22Rv1 (cell line): ENCODE data around the gene HTT.

Experiments
- H3K27ac ChIP-seq: fragments of 450-650 bp; 2 replicates; pipeline ENCODE4 v1.5.1; 2017
- CTCF ChIP-seq: fragments of 450-650 bp; IDR thresholded peaks from 2 replicates; pipeline ENCODE4 v1.5.1; 2017; ENCODE audit warnings: mild to moderate bottlenecking
- ZFX ChIP-seq: fragments of 450-650 bp; IDR thresholded peaks from 2 replicates; pipeline ENCODE4 v1.6.1; 2017; ENCODE audit warnings: antibody characterized with exemption, borderline replicate concordance

HTT gene

GRCh38 chr4:3124070-3124767 is 49.7 kb downstream of the HTT start:
- H3K27ac ChIP-seq: no peak overlapping the region
- TF ChIP-seq ZFX (no peak), CTCF (no peak)

- TF ChIP-seq CTCF (no peak), ZFX (no peak)
- no peak overlapping the region for H3K27ac ChIP-seq
Observed at GRCh38 chr4:3127112-3127511, 52.6 kb downstream of the HTT start.

GRCh38 chr4:3128058-3128457 is 53.6 kb downstream of the HTT start:
- TF ChIP-seq CTCF (no peak), ZFX (no peak)

GRCh38 chr4:3128976-3129375 is 54.5 kb downstream of the HTT start:
- no peak overlapping the region for H3K27ac ChIP-seq
- TF ChIP-seq ZFX (no peak), CTCF (no peak)

More at GRCh38 chr4:3128058-3128457, 53.6 kb downstream of the HTT start:
- no peak overlapping the region for H3K27ac ChIP-seq

GRCh38 chr4:3130201-3130600 is 55.7 kb downstream of the HTT start:
- no peak overlapping the region for H3K27ac ChIP-seq
- TF ChIP-seq CTCF (no peak), ZFX (no peak)

GRCh38 chr4:3130826-3131225 is 56.3 kb downstream of the HTT start:
- no peak overlapping the region for H3K27ac ChIP-seq

More at GRCh38 chr4:3130826-3131225, 56.3 kb downstream of the HTT start:
- TF ChIP-seq ZFX (no peak), CTCF (no peak)
